K562 (cell line): ENCODE measurements around the gene SLC5A11. TPM values are rescaled to one million over a fixed set of nuclear protein-coding genes. Genes with fewer than 3 reads are reported as not detected.
A peak's percentile ranks its signal among the peaks of the same experiment; 100 is the strongest.

Experiments used
- ATF2 ChIP-seq: sonication (generic); formaldehyde crosslinking; IDR thresholded peaks from 2 replicates; pipeline ENCODE4 v1.8.1; 2022; ENCODE audit warnings: missing genetic modification reagents
- EWSR1 ChIP-seq: fragments of 450-650 bp; IDR thresholded peaks from 2 replicates; pipeline ENCODE4 v1.6.1; 2018; ENCODE audit warnings: borderline replicate concordance, mild to moderate bottlenecking, low read depth, moderate library complexity; ENCODE audit not compliant: partially characterized antibody
- FOXO4 ChIP-seq: fragments of 450-650 bp; formaldehyde crosslinking; IDR thresholded peaks from 2 replicates; pipeline ENCODE4 v1.4.0; 2020; ENCODE audit warnings: mild to moderate bottlenecking, moderate library complexity
- HMBOX1 ChIP-seq: sonication (generic); IDR thresholded peaks from 2 replicates; pipeline ENCODE4 v1.6.1; 2016
- NCOA6 ChIP-seq: fragments of 450-650 bp; IDR thresholded peaks from 2 replicates; pipeline ENCODE4 v1.6.1; 2017; ENCODE audit warnings: mild to moderate bottlenecking
- NR2F6 ChIP-seq: fragments of 450-650 bp; formaldehyde crosslinking; IDR thresholded peaks from 2 replicates; pipeline ENCODE4 v1.4.0; 2020; ENCODE audit warnings: mild to moderate bottlenecking
- POLR2A ChIP-seq: fragments of 450-650 bp; conservative IDR thresholded peaks from 2 replicates; pipeline ENCODE4 v1.6.1; 2016
- RCOR1 ChIP-seq, 2 experiments: IDR thresholded peaks; 2 replicates each; pipeline ENCODE4 v1.6.1; 2012; ENCODE audit warnings: low read depth in 2 of 2, low read length in 2 of 2, borderline replicate concordance in 1 of 2, improper control_type of control experiment in 1 of 2
- SRSF7 ChIP-seq: fragments of 200-400 bp; formaldehyde crosslinking; optimal IDR thresholded peaks from 2 replicates; pipeline ENCODE3; 2017; ENCODE audit warnings: mild to moderate bottlenecking, low read depth, low read length
- polyA plus RNA-seq, 8 experiments: library from polyadenylated mRNA; depleted of rRNA in 4 of 8; stranded (reverse) in 5 of 8; unstranded in 3 of 8; fragments of >200 nt; fragmentation: Nextera tagmentation in 2 of 8; fragmentation: Illumina TruSeq in 1 of 8; extraction: Ambion mirVana in 2 of 8; extraction: Trizol in 1 of 8; gene quantifications; 2 replicates each; pipeline versions ENCODE4 v1.2.1 to v1.2.3, GENCODE V29; 2011 to 2014; ENCODE audit warnings: inconsistent platforms in 1 of 8, missing spikeins in 1 of 8
- total RNA-seq, 7 experiments: library from RNA; depleted of rRNA in 6 of 7; stranded (reverse); fragments of >200 nt in 6 of 7; fragmentation: Illumina TruSeq in 2 of 7; extraction: Trizol in 2 of 7; gene quantifications; 2 replicates each; pipeline versions ENCODE4 v1.2.1 to v1.2.3, GENCODE V29; 2011 to 2021; ENCODE audit warnings: low replicate concordance in 1 of 7

Gene SLC5A11
- total and polyA plus RNA-seq, 9 of the 15 experiments (the other 6 are each of a cell fraction or from before 2014, with no cell fraction given), result 0.04 to 0.25 (median 0.11) TPM; not detected in 3

- TF ChIP-seq ATF2 (CRISPR knock-in tag), result no peak
- no peak for TF ChIP-seq SRSF7
- TF ChIP-seq NCOA6, result no peak
- TF ChIP-seq HMBOX1, result peak; percentile 62
- TF ChIP-seq NR2F6 (CRISPR knock-in tag), result no peak
- TF ChIP-seq RCOR1 (IDR thresholded peaks at IDR 0.05; ENCODE audit: borderline replicate concordance in 1 of 2, low read depth in 2 of 2, low read length in 2 of 2), result peak in 1 of 2 experiments; percentile 94; a peak in 2 of 4 replicates
- TF ChIP-seq POLR2A, result no peak
- no peak for TF ChIP-seq EWSR1
- TF ChIP-seq FOXO4 (CRISPR knock-in tag), result no peak
- TF ChIP-seq, all 486 proteins: peak for 127
Observed at GRCh38 chr16:24838554-24839266, 7.1 kb upstream of the SLC5A11 start (continued).
